Trophoblast cell (in vitro differentiated cells and primary cell): ENCODE measurements around the gene ING4.

Experiments
- DNase-seq, 2 donors: peaks; one replicate each; pipeline ENCODE4 v3.0.0-alpha.2; 2016
- H2AFZ ChIP-seq: 2 replicates; pipeline ENCODE4 v1.6.1; 2013; ENCODE audit warnings: low read length, moderate library complexity, mild to moderate bottlenecking; ENCODE audit not compliant: insufficient read depth, poor library complexity
- H2AK5ac ChIP-seq: 2 replicates; pipeline ENCODE4 v1.6.1; 2013; ENCODE audit warnings: mild to moderate bottlenecking, low read length
- H2BK120ac ChIP-seq: 2 replicates; pipeline ENCODE4 v1.6.1; 2013; ENCODE audit warnings: low read length, mild to moderate bottlenecking, moderate library complexity; ENCODE audit not compliant: insufficient read depth, poor library complexity
- H2BK12ac ChIP-seq: 2 replicates; pipeline ENCODE4 v1.6.1; 2013; ENCODE audit warnings: mild to moderate bottlenecking, low read length, moderate library complexity
- H2BK5ac ChIP-seq: 2 replicates; pipeline ENCODE4 v1.6.1; 2013; ENCODE audit warnings: low read length, low read depth, moderate library complexity, mild to moderate bottlenecking; ENCODE audit not compliant: poor library complexity
- H3K14ac ChIP-seq: 2 replicates; pipeline ENCODE4 v1.6.1; 2013; ENCODE audit warnings: mild to moderate bottlenecking, low read length
- H3K18ac ChIP-seq: 2 replicates; pipeline ENCODE4 v1.6.1; 2013; ENCODE audit warnings: mild to moderate bottlenecking, low read length
- H3K23ac ChIP-seq: 2 replicates; pipeline ENCODE4 v1.6.1; 2013; ENCODE audit warnings: low read length
- H3K27ac ChIP-seq: 2 replicates; pipeline ENCODE4 v1.5.1; 2013; ENCODE audit warnings: low read depth, mild to moderate bottlenecking, inconsistent platforms, low read length, moderate library complexity
- H3K27me3 ChIP-seq: 2 replicates; pipeline ENCODE4 v1.6.1; 2013; ENCODE audit warnings: inconsistent platforms, mild to moderate bottlenecking, low read length, moderate library complexity; ENCODE audit not compliant: insufficient read depth
- H3K36me3 ChIP-seq, 2 experiments: 1 replicate in 1 of 2; 2 replicates in 1 of 2; pipeline ENCODE4 v1.6.1; 2013; ENCODE audit warnings: low read length in 2 of 2, mild to moderate bottlenecking in 2 of 2, moderate library complexity in 1 of 2; ENCODE audit not compliant: insufficient read depth in 2 of 2, control insufficient read depth in 1 of 2
- H3K4ac ChIP-seq: 2 replicates; pipeline ENCODE4 v1.6.1; 2013; ENCODE audit warnings: low read depth, mild to moderate bottlenecking, low read length, moderate library complexity
- H3K4me1 ChIP-seq, 2 experiments: 1 replicate in 1 of 2; 2 replicates in 1 of 2; pipeline ENCODE4 v1.6.1; 2013; ENCODE audit warnings: low read length in 2 of 2, mild to moderate bottlenecking in 2 of 2, moderate library complexity in 1 of 2; ENCODE audit not compliant: insufficient read depth in 2 of 2, control insufficient read depth in 1 of 2
- H3K4me2 ChIP-seq: 2 replicates; pipeline ENCODE4 v1.6.1; 2013; ENCODE audit warnings: inconsistent platforms, mild to moderate bottlenecking, low read length, moderate library complexity
- H3K4me3 ChIP-seq: 2 replicates; pipeline ENCODE4 v1.5.1; 2013; ENCODE audit warnings: mild to moderate bottlenecking, low read depth, low read length, inconsistent platforms
- H3K79me1 ChIP-seq: one replicate; pipeline ENCODE4 v1.6.1; 2013; ENCODE audit warnings: low read length
- H3K79me2 ChIP-seq: 2 replicates; pipeline ENCODE4 v1.6.1; 2013; ENCODE audit warnings: low read length, mild to moderate bottlenecking; ENCODE audit not compliant: control insufficient read depth, insufficient read depth, poor library complexity
- H3K9ac ChIP-seq: 2 replicates; pipeline ENCODE4 v1.6.1; 2013; ENCODE audit warnings: mild to moderate bottlenecking, low read length
- H3K9me3 ChIP-seq: 2 replicates; pipeline ENCODE4 v1.6.1; 2013; ENCODE audit warnings: low read depth, mild to moderate bottlenecking, control low read depth, inconsistent platforms, low read length; ENCODE audit not compliant: insufficient read depth
- H4K12ac ChIP-seq: 2 replicates; pipeline ENCODE4 v1.6.1; 2013; ENCODE audit warnings: low read depth, mild to moderate bottlenecking, low read length, moderate library complexity
- H4K8ac ChIP-seq: 2 replicates; pipeline ENCODE4 v1.6.1; 2013; ENCODE audit warnings: low read depth, mild to moderate bottlenecking, low read length, moderate library complexity
- H4K91ac ChIP-seq: one replicate; pipeline ENCODE4 v1.6.1; 2013; ENCODE audit warnings: low read depth, mild to moderate bottlenecking, low read length, moderate library complexity
- WGBS: extraction: QIAGEN DNeasy Blood & Tissue Kit; methylation state at CpG from one replicate; pipeline ENCODE4 v1.1.7; 2013; ENCODE audit warnings: missing lambda C conversion rate; ENCODE audit not compliant: insufficient read length, insufficient coverage; ENCODE audit errors: extremely low coverage; 5-methylcytosine and 5-hydroxymethylcytosine counted together

The ING4 gene

DNA sequence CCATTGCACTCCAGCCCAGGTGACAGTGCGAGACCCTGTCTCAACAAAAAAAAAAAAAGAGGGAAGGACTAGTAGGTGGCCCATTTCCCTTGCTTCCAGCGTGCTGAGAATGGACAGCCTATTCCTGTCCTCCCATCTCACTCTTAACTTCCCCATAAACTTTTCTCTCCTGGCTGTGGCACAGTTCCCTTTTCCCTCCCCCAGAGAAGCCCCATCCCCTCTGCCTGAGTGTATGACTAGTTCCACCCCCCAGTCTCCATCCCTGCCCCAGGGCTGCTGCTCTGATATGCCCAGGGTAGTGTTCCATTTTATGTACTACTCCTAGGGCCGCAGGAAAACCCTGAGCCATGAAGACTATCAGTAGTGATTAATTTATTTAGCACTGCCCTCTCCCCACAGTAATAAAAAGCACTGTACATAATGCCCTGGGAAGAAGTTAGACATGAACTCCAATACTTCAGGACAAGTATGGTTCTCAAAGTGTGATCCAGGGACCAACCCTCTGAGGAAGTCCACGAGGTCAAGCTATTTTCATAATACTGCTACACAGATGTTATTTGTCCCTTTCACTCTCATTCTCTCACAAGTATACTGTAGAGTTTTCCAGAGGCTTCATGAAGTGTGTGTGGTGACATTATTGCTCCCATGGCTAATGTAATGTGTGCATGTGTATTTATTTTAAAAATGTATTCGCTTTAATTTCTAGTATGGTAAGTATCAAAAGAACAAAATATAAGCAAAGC, 44.3 kb downstream of the ING4 start:
- Histone ChIP-seq H3K23ac (no peak overlapping the region), H3K79me2 (no peaks in the 10 kb centered on the region), H4K8ac (no peak overlapping the region), H2BK5ac (no peak overlapping the region), H3K27ac (no peak overlapping the region), H3K4me2 (no peak overlapping the region), H2AFZ (no peak overlapping the region), H3K4me3 (no peak overlapping the region), H2AK5ac (no peak overlapping the region), H3K36me3 (no peaks in the 10 kb centered on the region), H3K4me1 (peaks cover 9 to 12% of the 10 kb centered on the region in 2 experiments), H4K12ac (no peak overlapping the region), H3K9ac (no peak overlapping the region), H3K14ac (no peak overlapping the region), H3K79me1 (peaks cover 8% of the 10 kb centered on the region), H3K18ac (no peak overlapping the region), H3K4ac (no peak overlapping the region), H4K91ac (no peak overlapping the region), H3K27me3 (peaks cover 3% of the 10 kb centered on the region), H2BK120ac (no peak overlapping the region), H2BK12ac (no peak overlapping the region), H3K9me3 (peaks cover 2% of the 10 kb centered on the region)
- no peak for DNase-seq
- WGBS: no CpG with 5 or more reads among the region's 5 CpGs

- Histone ChIP-seq H2BK120ac (no peak overlapping the region), H3K4me3 (no peak overlapping the region), H2AFZ (no peak overlapping the region), H3K27ac (no peak overlapping the region), H4K91ac (no peak overlapping the region), H3K36me3 (no peaks in the 10 kb centered on the region), H3K4me1 (peaks cover 21 to 27% of the 10 kb centered on the region in 2 experiments), H3K23ac (no peak overlapping the region), H3K4ac (no peak overlapping the region), H3K18ac (no peak overlapping the region), H3K9me3 (peaks cover 2% of the 10 kb centered on the region), H3K27me3 (peaks cover 3% of the 10 kb centered on the region), H3K4me2 (no peak overlapping the region), H3K9ac (no peak overlapping the region), H4K8ac (no peak overlapping the region), H2AK5ac (no peak overlapping the region), H3K79me1 (peaks cover 19% of the 10 kb centered on the region), H2BK12ac (no peak overlapping the region), H4K12ac (no peak overlapping the region), H2BK5ac (no peak overlapping the region), H3K79me2 (peaks cover 5% of the 10 kb centered on the region), H3K14ac (no peak overlapping the region)
- no CpG with 5 or more reads among the region's 3 CpGs for WGBS
- DNase-seq: no peak
Observed at GRCh38 chr12:6615802-6616201, 47.1 kb downstream of the ING4 start.

GRCh38 chr12:6614513-6615172, 48.3 kb downstream of the ING4 start:
- peak overlapping the region; percentile 41 for H3K18ac ChIP-seq
- H3K9me3 ChIP-seq: no peaks in the 10 kb centered on the region
- peak overlapping the region; percentile 16 for H2BK5ac ChIP-seq
- H2BK12ac ChIP-seq: peak overlapping the region; percentile 42
- peaks cover 5% of the 10 kb centered on the region for H3K79me2 ChIP-seq
- H3K79me1 ChIP-seq: peaks cover 17% of the 10 kb centered on the region
- H3K4ac ChIP-seq: peak overlapping the region; percentile 14
- peaks cover under 1% of the 10 kb centered on the region for H3K27me3 ChIP-seq
- H3K4me3 ChIP-seq: no peak overlapping the region
- WGBS: no CpG with 5 or more reads among the region's 7 CpGs
- peak overlapping the region; percentile 71 for H4K8ac ChIP-seq
- no peak overlapping the region for H3K4me2 ChIP-seq
- peak overlapping the region; percentile 30 for H2AFZ ChIP-seq
- no peaks in the 10 kb centered on the region for H3K36me3 ChIP-seq
- DNase-seq: no peak
- peak overlapping the region; percentile 67 for H3K27ac ChIP-seq
- H3K14ac ChIP-seq: peak overlapping the region; percentile 45
- H2AK5ac ChIP-seq: peak overlapping the region; percentile 69
- H4K91ac ChIP-seq: peak overlapping the region; percentile 73
- no peak overlapping the region for H3K23ac ChIP-seq
- H2BK120ac ChIP-seq: peak overlapping the region; percentile 50
- H4K12ac ChIP-seq: peak overlapping the region; percentile 23
- H3K4me1 ChIP-seq: peaks cover 18 to 19% of the 10 kb centered on the region in 2 experiments
- H3K9ac ChIP-seq: no peak overlapping the region

DNA sequence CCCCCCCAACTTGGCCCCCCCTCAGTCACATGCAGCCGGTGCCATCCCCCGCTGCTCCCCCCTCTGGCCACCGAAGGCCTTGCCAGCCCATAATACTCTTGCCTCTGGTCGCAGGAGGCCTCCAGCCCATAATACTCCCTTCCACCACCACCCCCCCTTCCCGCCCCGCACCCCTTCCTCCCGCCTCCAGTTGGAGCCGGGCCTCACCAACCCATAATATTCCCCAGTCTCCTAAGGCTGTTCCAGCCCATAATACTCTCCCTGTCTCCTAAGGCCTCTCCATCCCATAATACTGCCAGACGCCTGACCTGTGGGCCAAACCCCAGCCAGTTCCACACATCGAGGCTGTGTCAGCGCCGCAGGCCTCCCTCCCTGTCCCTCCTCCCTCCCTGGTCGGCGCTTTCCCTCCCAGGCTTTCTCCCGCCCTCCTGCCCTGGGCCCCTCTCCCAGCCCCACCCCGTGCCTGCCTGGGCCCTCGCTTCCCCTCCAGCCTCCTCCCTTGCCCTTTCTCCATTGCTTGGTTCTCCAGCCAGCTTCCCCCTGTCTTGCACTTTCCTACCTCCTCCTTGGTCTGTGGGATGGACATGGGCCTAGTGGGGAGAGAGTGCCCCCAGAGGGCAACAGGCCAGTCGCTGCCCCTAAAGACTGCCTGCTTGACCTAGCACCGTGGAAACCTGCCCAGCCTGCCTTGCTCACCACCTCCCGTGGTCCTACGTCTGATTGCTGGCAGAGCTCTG, 49.0 kb downstream of the ING4 start:
- H4K12ac ChIP-seq: peak overlapping the region; percentile 23
- H3K36me3 ChIP-seq: no peaks in the 10 kb centered on the region
- peak overlapping the region; percentile 30 for H2AFZ ChIP-seq
- no CpG with 5 or more reads among the region's 21 CpGs for WGBS
- H3K79me2 ChIP-seq: peaks cover 5% of the 10 kb centered on the region
- peak; percentile 46 to 60 for DNase-seq
- H3K4me2 ChIP-seq: peak overlapping the region; percentile 43
- H3K4me1 ChIP-seq: peaks cover 18 to 19% of the 10 kb centered on the region in 2 experiments
- peak overlapping the region; percentile 17 for H3K9ac ChIP-seq
- peak overlapping the region; percentile 67 for H3K27ac ChIP-seq
- H4K91ac ChIP-seq: peak overlapping the region; percentile 73
- peak overlapping the region; percentile 42 for H2BK12ac ChIP-seq
- H4K8ac ChIP-seq: peak overlapping the region; percentile 71
- H2AK5ac ChIP-seq: peak overlapping the region; percentile 69
- peak overlapping the region; percentile 45 for H3K14ac ChIP-seq
- peak overlapping the region; percentile 41 for H3K18ac ChIP-seq
- H2BK5ac ChIP-seq: peak overlapping the region; percentile 16
- H3K4ac ChIP-seq: peak overlapping the region; percentile 8
- peaks cover 17% of the 10 kb centered on the region for H3K79me1 ChIP-seq
- H3K4me3 ChIP-seq: no peak overlapping the region
- H3K9me3 ChIP-seq: no peaks in the 10 kb centered on the region
- no peaks in the 10 kb centered on the region for H3K27me3 ChIP-seq
- peak overlapping the region; percentile 50 for H2BK120ac ChIP-seq
- no peak overlapping the region for H3K23ac ChIP-seq
